Germinal center (tissue), 1 donor: Measurements from ENCODE around the gene KAZN.
"Not testable (repeated sequence)": the region's sequence is repeated elsewhere in the genome, so short reads cannot be mapped to it uniquely, and the experiment has no call there.

Experiments used
- DNase-seq: peaks from one replicate; pipeline ENCODE4 v3.0.0; 2012; ENCODE audit warnings: mixed read lengths, low spot score

KAZN gene

GRCh38 chr1:15115542-15116330, 517.3 kb downstream of the KAZN start:
- DNase-seq, result no peak

GRCh38 chr1:15116966-15117365, 518.5 kb downstream of the KAZN start:
- no peak for DNase-seq

GRCh38 chr1:15117671-15118325, 519.3 kb downstream of the KAZN start:
- DNase-seq, result no peak

- DNase-seq, result no peak
These were observed 520.1 kb downstream of the KAZN start for GRCh38 chr1:15118579-15118978.

GRCh38 chr1:15120251-15120945, 521.9 kb downstream of the KAZN start:
- DNase-seq, result no peak

- DNase-seq, result no peak
These were observed 523.8 kb downstream of the KAZN start for GRCh38 chr1:15122331-15122730.

GRCh38 chr1:15123270-15123669, 524.8 kb downstream of the KAZN start:
- DNase-seq, result no peak

- no peak for DNase-seq
These were observed 525.4 kb downstream of the KAZN start for GRCh38 chr1:15123925-15124324.

GRCh38 chr1:15124362-15125100, 526.0 kb downstream of the KAZN start:
- DNase-seq, result no peak

- no peak for DNase-seq
These were observed 526.7 kb downstream of the KAZN start for GRCh38 chr1:15125101-15125745.

- no peak for DNase-seq
These were observed 529.6 kb downstream of the KAZN start for GRCh38 chr1:15128077-15128476.

- DNase-seq, result peak; percentile 79
These were observed 530.2 kb downstream of the KAZN start for GRCh38 chr1:15128520-15129313.

GRCh38 chr1:15129944-15130343, 531.5 kb downstream of the KAZN start:
- no peak for DNase-seq

GRCh38 chr1:15130607-15131006, 532.1 kb downstream of the KAZN start:
- no peak for DNase-seq

GRCh38 chr1:15132965-15133364, 534.5 kb downstream of the KAZN start:
- no peak for DNase-seq

GRCh38 chr1:15134285-15134684, 535.8 kb downstream of the KAZN start:
- no peak for DNase-seq

GRCh38 chr1:15135604-15136003, 537.1 kb downstream of the KAZN start:
- DNase-seq, result not testable (repeated sequence)

GRCh38 chr1:15137809-15138208, 539.3 kb downstream of the KAZN start:
- no peak for DNase-seq

GRCh38 chr1:15139654-15140350, 541.3 kb downstream of the KAZN start:
- DNase-seq, result no peak

- no peak for DNase-seq
These were observed 543.6 kb downstream of the KAZN start for GRCh38 chr1:15141935-15142539.
